Mammary epithelial cell (primary cell): Measurements from ENCODE around the gene DOCK2.

Experiments used
- EZH2 ChIP-seq: IDR thresholded peaks from 2 replicates; pipeline ENCODE4 v1.6.1; 2012; ENCODE audit warnings: low read length, inconsistent platforms, borderline replicate concordance
- TF ChIP-seq, protein P1 (sequence below), 2 donors: IDR thresholded peaks in 1 of 2; conservative IDR thresholded peaks in 1 of 2; 2 replicates each; pipeline ENCODE4 v1.5.1; 2011 to 2012; ENCODE audit warnings: inconsistent platforms in 2 of 2, low read length in 2 of 2, mild to moderate bottlenecking in 2 of 2, control low read depth in 1 of 2, low read depth in 1 of 2; ENCODE audit not compliant: insufficient read depth in 1 of 2; ENCODE audit errors: extremely low read depth in 1 of 2

- TF ChIP-seq, protein P1, sequence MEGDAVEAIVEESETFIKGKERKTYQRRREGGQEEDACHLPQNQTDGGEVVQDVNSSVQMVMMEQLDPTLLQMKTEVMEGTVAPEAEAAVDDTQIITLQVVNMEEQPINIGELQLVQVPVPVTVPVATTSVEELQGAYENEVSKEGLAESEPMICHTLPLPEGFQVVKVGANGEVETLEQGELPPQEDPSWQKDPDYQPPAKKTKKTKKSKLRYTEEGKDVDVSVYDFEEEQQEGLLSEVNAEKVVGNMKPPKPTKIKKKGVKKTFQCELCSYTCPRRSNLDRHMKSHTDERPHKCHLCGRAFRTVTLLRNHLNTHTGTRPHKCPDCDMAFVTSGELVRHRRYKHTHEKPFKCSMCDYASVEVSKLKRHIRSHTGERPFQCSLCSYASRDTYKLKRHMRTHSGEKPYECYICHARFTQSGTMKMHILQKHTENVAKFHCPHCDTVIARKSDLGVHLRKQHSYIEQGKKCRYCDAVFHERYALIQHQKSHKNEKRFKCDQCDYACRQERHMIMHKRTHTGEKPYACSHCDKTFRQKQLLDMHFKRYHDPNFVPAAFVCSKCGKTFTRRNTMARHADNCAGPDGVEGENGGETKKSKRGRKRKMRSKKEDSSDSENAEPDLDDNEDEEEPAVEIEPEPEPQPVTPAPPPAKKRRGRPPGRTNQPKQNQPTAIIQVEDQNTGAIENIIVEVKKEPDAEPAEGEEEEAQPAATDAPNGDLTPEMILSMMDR (conservative IDR thresholded peaks at IDR 0.05 in 1 of 2, IDR thresholded peaks at IDR 0.05 in 1 of 2; ENCODE audit: extremely low read depth in 1 of 2, insufficient read depth in 1 of 2, low read depth in 1 of 2, low read length in 2 of 2), result no peak
- TF ChIP-seq EZH2, result no peak
Observed at GRCh38 chr5:169756071-169756765, 119.1 kb downstream of the DOCK2 start.
